DOHH2 (cell line): ENCODE data around the gene CRTC3.

Experiments
- CTCF ChIP-seq: fragments of 200-600 bp; sonication (generic); IDR thresholded peaks from one replicate; pipeline ENCODE4 v1.5.1; 2014; ENCODE audit warnings: antibody characterized with exemption, mild to moderate bottlenecking, low read depth, low read length; ENCODE audit not compliant: poor library complexity, severe bottlenecking
- EZH2phosphoT487 ChIP-seq: fragments of 200-600 bp; sonication (generic); IDR thresholded peaks from 2 replicates; pipeline ENCODE4 v1.6.1; 2017; ENCODE audit warnings: borderline replicate concordance, mild to moderate bottlenecking, antibody characterized with exemption, low read length, moderate library complexity, mixed read lengths

- TF ChIP-seq CTCF (no peak), EZH2phosphoT487 (no peak)
Observed at GRCh38 chr15:90583471-90584252, 53.9 kb downstream of the CRTC3 start.
